GM18505 (cell line): ENCODE data around the gene ABCD4.

Experiments
- ATAC-seq: cut with Tn5 transposase; IDR thresholded peaks from one replicate; pipeline ENCODE4 v1.9.1; 2021; ENCODE audit not compliant: unreplicated experiment
- POLR2A ChIP-seq: IDR thresholded peaks from 4 replicates; pipeline ENCODE4 v1.6.1; 2011; ENCODE audit warnings: borderline replicate concordance; ENCODE audit not compliant: insufficient read depth, insufficient read length; ENCODE audit errors: extremely low read depth

ABCD4 gene

GRCh38 chr14:74260525-74261233, 42.1 kb downstream of the ABCD4 start:
- no peak for ATAC-seq
- TF ChIP-seq POLR2A: no peak

GRCh38 chr14:74259513-74259912, 43.2 kb downstream of the ABCD4 start:
- ATAC-seq: no peak
- no peak for TF ChIP-seq POLR2A

GRCh38 chr14:74258764-74259035, 44.0 kb downstream of the ABCD4 start:
- no peak for ATAC-seq
- TF ChIP-seq POLR2A: no peak

GRCh38 chr14:74257941-74258763, 44.6 kb downstream of the ABCD4 start:
- no peak for ATAC-seq
- no peak for TF ChIP-seq POLR2A

- no peak for TF ChIP-seq POLR2A
- no peak for ATAC-seq
Observed at GRCh38 chr14:74257078-74257940, 45.4 kb downstream of the ABCD4 start.

GRCh38 chr14:74255281-74255680, 47.5 kb downstream of the ABCD4 start:
- ATAC-seq: no peak
- no peak for TF ChIP-seq POLR2A

- no peak for TF ChIP-seq POLR2A
- no peak for ATAC-seq
Observed at GRCh38 chr14:74249433-74250375, 53.0 kb downstream of the ABCD4 start.

- TF ChIP-seq POLR2A: no peak
- no peak for ATAC-seq
Observed at GRCh38 chr14:74248017-74248416, 54.7 kb downstream of the ABCD4 start.

GRCh38 chr14:74246542-74246941, 56.2 kb downstream of the ABCD4 start:
- ATAC-seq: no peak
- TF ChIP-seq POLR2A: no peak

GRCh38 chr14:74245292-74245691, 57.4 kb downstream of the ABCD4 start:
- no peak for ATAC-seq
- no peak for TF ChIP-seq POLR2A

GRCh38 chr14:74244115-74244514, 58.6 kb downstream of the ABCD4 start:
- no peak for TF ChIP-seq POLR2A
- ATAC-seq: no peak

GRCh38 chr14:74243051-74243450, 59.7 kb downstream of the ABCD4 start:
- TF ChIP-seq POLR2A: no peak

GRCh38 chr14:74242780-74243042, 60.0 kb downstream of the ABCD4 start:
- TF ChIP-seq POLR2A: no peak
- ATAC-seq: no peak

More at GRCh38 chr14:74243051-74243450, 59.7 kb downstream of the ABCD4 start:
- no peak for ATAC-seq
